Activated CD8-positive, alpha-beta memory T cell treated with anti-CD3 and anti-CD28 coated beads for 1 hour (primary cell): ENCODE measurements around the gene PNPLA7.

Experiments used
- DNase-seq, 2 donors: peaks; one replicate each; pipeline ENCODE4 v3.0.0-alpha.2; 2020; ENCODE audit warnings: low read depth in 1 of 2; ENCODE audit errors: extremely low read depth in 1 of 2

Gene PNPLA7

DNA sequence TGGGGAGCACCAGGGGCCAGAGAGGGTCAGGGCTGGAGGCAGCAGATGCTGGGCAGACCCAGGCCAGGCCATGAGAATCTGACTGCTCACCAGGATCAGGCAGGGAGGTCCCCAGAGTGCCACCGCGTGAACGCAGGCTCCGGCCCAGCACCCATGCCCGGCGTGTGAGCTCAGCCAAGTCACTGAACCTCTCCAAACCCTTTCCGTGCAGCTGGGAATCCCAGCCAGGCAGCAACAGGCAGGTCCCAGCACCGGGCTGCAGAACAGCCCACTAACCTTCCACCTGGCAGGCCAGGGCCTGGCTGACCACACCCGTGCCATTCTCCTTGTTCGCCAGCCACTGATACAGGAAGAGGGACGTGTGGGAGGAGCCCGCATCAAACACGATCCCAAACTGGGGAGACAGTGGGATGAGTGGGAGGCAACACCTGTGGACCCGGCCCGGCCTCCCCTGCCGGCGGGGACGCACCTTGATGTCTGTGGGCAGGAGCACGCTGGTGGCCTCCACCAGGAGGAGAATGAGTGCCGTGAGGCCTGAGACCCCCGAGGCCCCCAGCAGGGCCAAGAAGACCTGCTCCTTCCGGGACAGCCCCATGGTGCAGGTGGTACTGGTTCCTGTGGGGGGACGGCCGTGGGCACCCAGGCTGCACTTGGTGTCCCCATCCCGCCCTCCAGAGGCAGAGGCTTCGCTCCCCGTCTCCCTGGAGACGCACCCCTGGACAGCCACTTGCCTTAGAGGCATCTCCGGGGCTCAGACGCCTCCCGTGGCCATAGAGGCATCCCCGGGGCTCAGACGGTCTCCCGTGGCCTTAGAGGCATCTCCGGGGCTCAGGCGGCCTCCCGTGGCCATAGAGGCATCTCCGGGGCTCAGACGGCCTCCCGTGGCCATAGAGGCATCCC is 112.3 kb downstream of the PNPLA7 start:
- DNase-seq = no peak

GRCh38 chr9:137436761-137437600 is 113.2 kb downstream of the PNPLA7 start:
- DNase-seq = no peak

DNA sequence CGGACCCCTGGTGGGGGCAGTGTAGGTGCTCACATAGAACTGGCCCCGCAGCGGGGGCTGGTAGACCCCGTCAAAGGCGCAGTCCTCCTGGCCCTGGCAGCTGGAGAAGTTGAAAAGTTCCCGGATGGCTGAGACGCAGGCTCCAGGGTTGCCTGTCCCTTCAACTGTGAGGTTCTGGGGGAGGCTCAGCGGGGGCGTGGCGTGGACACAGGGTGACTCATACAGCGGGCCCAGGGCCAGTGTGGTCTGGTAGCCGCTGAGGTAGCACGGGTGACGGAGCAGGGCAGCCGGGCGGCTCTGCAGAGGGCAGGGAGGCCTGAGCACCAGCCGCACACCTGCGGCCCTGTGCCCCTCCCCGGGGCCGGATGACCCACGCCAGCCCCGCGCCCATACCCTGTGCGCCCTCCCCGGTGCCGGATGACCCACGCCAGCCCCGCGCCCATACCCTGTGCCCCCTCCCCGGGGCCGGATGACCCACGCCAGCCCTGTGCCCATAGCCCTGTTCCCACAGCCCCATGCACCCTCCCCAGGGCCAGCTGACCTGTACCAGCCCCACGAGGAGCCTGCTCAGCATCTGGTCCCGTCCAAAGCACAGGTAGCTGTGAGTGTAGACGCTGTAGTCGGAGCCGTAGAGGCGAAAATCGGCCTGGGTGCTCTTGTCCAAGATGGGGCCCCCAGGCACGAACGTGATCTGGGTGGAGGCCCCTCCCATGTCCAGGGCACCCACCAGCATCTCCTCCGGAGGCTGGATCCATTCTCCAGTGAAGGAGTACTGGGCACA is 114.0 kb downstream of the PNPLA7 start:
- no peak for DNase-seq

- DNase-seq = no peak
These were observed 114.8 kb downstream of the PNPLA7 start for GRCh38 chr9:137435381-137435891.

- no peak for DNase-seq
These were observed 115.5 kb downstream of the PNPLA7 start for GRCh38 chr9:137434498-137435380.

- no peak for DNase-seq
These were observed 116.2 kb downstream of the PNPLA7 start for GRCh38 chr9:137433916-137434431.

DNA sequence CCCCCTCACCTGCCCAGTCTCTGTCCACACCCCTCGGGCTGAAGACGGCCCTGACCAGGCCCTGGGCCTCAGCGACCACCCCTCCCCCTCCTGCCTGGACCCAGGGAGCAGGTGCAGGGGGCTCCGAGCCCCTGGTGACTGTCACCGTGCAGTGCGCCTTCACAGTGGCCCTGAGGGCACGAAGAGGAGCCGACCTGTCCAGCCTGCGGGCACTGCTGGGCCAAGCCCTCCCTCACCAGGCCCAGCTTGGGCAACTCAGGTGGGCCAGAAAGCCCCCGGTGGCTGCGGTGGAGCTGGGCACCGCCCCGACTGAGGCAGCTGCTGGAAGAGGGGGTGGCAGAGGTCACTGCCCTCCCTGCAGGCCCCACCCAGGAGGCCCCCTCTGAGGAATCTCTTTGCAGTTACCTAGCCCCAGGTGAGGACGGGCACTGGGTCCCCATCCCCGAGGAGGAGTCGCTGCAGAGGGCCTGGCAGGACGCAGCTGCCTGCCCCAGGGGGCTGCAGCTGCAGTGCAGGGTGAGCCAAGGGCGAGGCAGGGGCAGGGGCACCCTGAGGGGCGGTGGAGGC is 116.8 kb downstream of the PNPLA7 start:
- no peak for DNase-seq

GRCh38 chr9:137432687-137433348 is 117.4 kb downstream of the PNPLA7 start:
- no peak for DNase-seq

- DNase-seq = no peak
These were observed 118.7 kb downstream of the PNPLA7 start for GRCh38 chr9:137431416-137431931.

GRCh38 chr9:137430723-137431415 is 119.3 kb downstream of the PNPLA7 start:
- no peak for DNase-seq

- DNase-seq = no peak
These were observed 120.1 kb downstream of the PNPLA7 start for GRCh38 chr9:137429974-137430722.

DNA sequence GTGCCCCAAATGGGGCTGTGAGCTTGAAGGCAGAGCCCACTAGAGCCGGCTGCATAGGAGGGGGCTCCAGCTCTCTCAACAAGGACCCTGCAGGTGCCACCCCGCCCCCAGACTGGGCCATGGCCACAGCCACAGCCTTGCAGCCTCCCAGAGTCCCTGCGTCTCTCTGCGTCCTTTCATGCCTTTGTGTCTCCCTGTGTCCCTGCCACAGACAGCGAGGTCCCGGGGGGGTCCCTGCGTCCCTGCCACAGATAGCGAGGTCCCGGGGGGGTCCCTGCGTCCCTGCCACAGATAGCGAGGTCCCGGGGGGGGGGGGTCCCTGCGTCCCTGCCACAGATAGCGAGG is 120.7 kb downstream of the PNPLA7 start:
- DNase-seq = no peak

DNA sequence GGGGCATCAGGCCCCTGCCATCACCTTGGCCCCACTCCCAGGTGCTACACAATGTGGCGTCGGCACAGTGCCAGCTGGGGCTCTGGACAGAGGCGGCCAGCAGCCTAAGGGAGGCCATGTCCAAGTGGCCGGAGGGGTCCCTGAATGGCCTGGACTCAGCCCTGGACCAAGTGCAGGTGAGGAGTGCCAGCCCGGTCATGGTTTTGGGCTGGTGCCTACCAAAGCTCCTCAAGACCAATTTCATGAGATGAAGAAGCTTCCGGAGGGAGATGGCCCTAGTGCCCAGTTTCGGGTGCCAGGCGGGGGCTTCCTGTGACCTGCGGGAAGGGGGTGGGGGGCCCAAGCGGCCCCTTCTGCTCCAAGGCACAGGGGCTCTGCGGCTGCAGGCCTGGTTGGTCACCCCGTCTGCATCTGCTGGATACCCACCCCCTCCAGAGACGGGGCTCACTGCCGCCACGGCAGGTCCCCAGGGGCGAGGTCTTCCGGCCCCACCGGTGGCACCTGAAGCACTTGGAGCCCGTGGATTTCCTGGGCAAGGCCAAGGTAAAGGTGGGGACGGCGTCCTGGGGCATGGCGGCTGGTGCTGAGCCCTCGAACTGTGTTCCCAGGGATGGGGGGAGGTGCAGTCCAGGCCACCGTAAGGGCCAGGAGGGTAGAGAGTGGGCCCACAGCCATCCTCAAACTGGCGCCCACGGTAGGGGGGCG is 121.2 kb downstream of the PNPLA7 start:
- no peak for DNase-seq

- no peak for DNase-seq
These were observed 121.9 kb downstream of the PNPLA7 start for GRCh38 chr9:137428311-137428630.

- no peak for DNase-seq
These were observed 122.5 kb downstream of the PNPLA7 start for GRCh38 chr9:137427454-137428310.
